22Rv1 (cell line): Measurements from ENCODE around the gene GSTM5.

ENCODE experiments used
- ZFX ChIP-seq: fragments of 450-650 bp; IDR thresholded peaks from 2 replicates; pipeline ENCODE4 v1.6.1; 2017; ENCODE audit warnings: antibody characterized with exemption, borderline replicate concordance
- TF ChIP-seq, protein P1 (sequence below): fragments of 450-650 bp; IDR thresholded peaks from 2 replicates; pipeline ENCODE4 v1.5.1; 2017; ENCODE audit warnings: mild to moderate bottlenecking

DNA sequence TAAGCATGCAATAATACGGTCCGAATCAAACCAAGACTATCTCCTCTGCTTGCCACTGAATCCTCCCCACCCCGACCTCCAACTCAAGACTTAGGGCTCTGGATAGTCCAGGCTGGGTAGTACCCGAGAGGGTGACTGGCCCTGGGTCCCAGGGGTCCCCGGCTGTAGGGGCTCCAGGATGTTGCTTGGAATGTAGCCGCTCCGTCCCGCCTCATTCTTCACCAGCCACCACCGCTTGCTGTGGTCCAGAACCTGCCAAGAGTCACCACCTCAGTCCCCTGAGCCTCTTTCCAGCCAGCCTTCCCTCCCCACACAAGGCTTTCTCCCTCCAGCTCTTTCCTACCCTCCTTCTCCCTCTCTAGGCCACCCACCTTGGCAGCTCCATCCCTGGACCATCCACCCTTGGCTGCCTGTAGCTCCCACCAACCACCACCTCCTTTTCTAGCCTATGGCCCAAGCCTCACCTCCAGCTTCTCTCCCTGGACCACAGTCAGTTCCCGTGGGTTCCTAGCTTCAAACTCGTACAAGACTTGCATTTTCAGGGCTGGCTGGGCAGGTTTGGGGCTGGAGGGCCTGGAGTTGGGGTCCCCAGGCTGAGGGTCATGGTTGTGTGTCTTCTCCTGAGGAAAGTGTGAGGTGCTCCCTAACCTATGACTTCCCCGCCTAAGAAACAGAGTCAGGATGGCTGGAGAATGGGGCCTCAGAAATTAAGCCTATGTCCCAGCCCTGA is 39.6 kb downstream of the GSTM5 start:
- TF ChIP-seq, protein P1, sequence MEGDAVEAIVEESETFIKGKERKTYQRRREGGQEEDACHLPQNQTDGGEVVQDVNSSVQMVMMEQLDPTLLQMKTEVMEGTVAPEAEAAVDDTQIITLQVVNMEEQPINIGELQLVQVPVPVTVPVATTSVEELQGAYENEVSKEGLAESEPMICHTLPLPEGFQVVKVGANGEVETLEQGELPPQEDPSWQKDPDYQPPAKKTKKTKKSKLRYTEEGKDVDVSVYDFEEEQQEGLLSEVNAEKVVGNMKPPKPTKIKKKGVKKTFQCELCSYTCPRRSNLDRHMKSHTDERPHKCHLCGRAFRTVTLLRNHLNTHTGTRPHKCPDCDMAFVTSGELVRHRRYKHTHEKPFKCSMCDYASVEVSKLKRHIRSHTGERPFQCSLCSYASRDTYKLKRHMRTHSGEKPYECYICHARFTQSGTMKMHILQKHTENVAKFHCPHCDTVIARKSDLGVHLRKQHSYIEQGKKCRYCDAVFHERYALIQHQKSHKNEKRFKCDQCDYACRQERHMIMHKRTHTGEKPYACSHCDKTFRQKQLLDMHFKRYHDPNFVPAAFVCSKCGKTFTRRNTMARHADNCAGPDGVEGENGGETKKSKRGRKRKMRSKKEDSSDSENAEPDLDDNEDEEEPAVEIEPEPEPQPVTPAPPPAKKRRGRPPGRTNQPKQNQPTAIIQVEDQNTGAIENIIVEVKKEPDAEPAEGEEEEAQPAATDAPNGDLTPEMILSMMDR = no peak
- TF ChIP-seq ZFX = no peak
